ENCODE data around the gene TMEM108. TPM values are rescaled to one million over a fixed set of nuclear protein-coding genes. Genes with fewer than 3 reads are reported as not detected.

TMEM108 gene
- polyA plus RNA-seq, 1 donor (not counting 4 experiments of a cell fraction or from before 2014, with no cell fraction given) = not detected

DNA sequence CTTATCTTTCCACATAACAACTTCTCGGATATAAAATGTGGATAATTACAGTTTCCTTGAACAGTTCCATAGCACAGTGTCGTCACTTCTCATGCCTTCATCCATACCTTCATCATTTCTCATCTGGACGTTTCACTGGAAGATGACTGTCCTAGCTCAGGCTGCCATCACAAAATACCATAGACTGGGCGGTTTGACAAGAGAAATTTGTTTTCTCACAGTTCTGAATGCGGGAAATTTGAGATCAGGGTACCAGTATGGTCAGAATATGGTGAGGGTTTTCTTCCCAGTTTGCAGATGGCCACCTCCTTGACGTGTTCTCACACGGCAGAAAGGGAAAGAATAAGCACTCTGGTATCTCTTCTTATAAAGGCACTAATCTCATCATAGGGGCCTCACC lies 42.8 kb downstream of the TMEM108 start:
- no peak overlapping the region for H3K4me2 ChIP-seq (ENCODE audit: control insufficient read depth, extremely low read depth, insufficient read depth, low read depth, low read length)
- H3K27me3 ChIP-seq (ENCODE audit: control insufficient read depth, extremely low read depth, insufficient read depth, low read length) = no peaks in the 10 kb centered on the region
- no peaks in the 10 kb centered on the region for H3K9me3 ChIP-seq (ENCODE audit: control insufficient read depth, low read depth, low read length)
- dilution Hi-C loops (cut with MboI; ENCODE audit: extremely low pct_ligation_motif_present, low sequenced_read_pairs) = no loop called here
- TF ChIP-seq CTCF (optimal IDR thresholded peaks at IDR 0.05 in 1 of 3, IDR thresholded peaks at IDR 0.05 in 1 of 3, conservative IDR thresholded peaks at IDR 0.05 in 1 of 3; ENCODE audit: extremely low read depth in 1 of 3, insufficient read depth in 2 of 3, low read length in 3 of 3) (no peak), EZH2 (IDR thresholded peaks at IDR 0.05; ENCODE audit: low read length) (no peak)
- no peak overlapping the region for H3K9ac ChIP-seq (ENCODE audit: control insufficient read depth, extremely low read depth, insufficient read depth, low read length)
- H3K27ac ChIP-seq (ENCODE audit: control insufficient read depth, insufficient read depth, low read length) = no peak overlapping the region
- H3K4me3 ChIP-seq (ENCODE audit: control insufficient read depth in 2 of 3, extremely low read depth in 1 of 3, insufficient read depth in 2 of 3, low read depth in 1 of 3, low read length in 3 of 3) = no peak overlapping the region
- H3K79me2 ChIP-seq (ENCODE audit: control insufficient read depth, insufficient read depth, low read length) = no peaks in the 10 kb centered on the region
- FAIRE-seq = no peak
- no peak for DNase-seq (ENCODE audit: low read depth, low spot score)
- H2AFZ ChIP-seq (ENCODE audit: control insufficient read depth, low read length) = no peak overlapping the region
- H3K4me1 ChIP-seq (ENCODE audit: control insufficient read depth, extremely low read depth, insufficient read depth, low read length) = no peaks in the 10 kb centered on the region
- H3K36me3 ChIP-seq (ENCODE audit: control insufficient read depth in 2 of 2, extremely low read depth in 1 of 2, insufficient read depth in 2 of 2, low read length in 2 of 2) = no peaks in the 10 kb centered on the region
- peaks cover 3% of the 10 kb centered on the region for H3K9me1 ChIP-seq (ENCODE audit: control insufficient read depth, extremely low read depth, insufficient read depth, low read length)
- no peaks in the 10 kb centered on the region for H4K20me1 ChIP-seq (ENCODE audit: control insufficient read depth, extremely low read depth, insufficient read depth, low read length)

DNA sequence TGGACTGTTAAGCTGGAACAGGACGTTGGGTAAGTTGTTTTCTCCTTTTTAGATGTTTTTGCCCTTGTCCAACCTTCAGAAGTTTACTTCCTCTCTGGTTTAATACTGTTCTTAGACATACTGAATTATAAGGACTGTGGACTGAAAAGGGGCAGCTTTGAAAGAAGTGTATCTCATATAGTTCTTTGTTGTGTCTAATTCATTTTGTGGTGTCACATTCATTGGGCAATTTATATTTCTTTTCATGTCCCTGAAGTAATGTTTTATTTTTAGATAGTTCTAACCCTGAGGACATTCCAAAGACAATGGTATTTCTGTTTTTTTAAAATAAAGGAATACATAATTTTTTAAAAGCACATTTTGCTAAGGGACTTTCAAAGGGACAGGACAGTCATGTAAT lies 45.2 kb downstream of the TMEM108 start:
- Histone ChIP-seq H3K4me1 (ENCODE audit: control insufficient read depth, extremely low read depth, insufficient read depth, low read length) (no peaks in the 10 kb centered on the region), H3K4me2 (ENCODE audit: control insufficient read depth, extremely low read depth, insufficient read depth, low read depth, low read length) (no peak overlapping the region), H3K9ac (ENCODE audit: control insufficient read depth, extremely low read depth, insufficient read depth, low read length) (no peak overlapping the region), H3K27me3 (ENCODE audit: control insufficient read depth, extremely low read depth, insufficient read depth, low read length) (no peaks in the 10 kb centered on the region), H3K27ac (ENCODE audit: control insufficient read depth, insufficient read depth, low read length) (no peak overlapping the region), H2AFZ (ENCODE audit: control insufficient read depth, low read length) (no peak overlapping the region), H3K9me3 (ENCODE audit: control insufficient read depth, low read depth, low read length) (no peaks in the 10 kb centered on the region), H3K79me2 (ENCODE audit: control insufficient read depth, insufficient read depth, low read length) (no peaks in the 10 kb centered on the region), H3K36me3 (ENCODE audit: control insufficient read depth in 2 of 2, extremely low read depth in 1 of 2, insufficient read depth in 2 of 2, low read length in 2 of 2) (no peaks in the 10 kb centered on the region), H3K9me1 (ENCODE audit: control insufficient read depth, extremely low read depth, insufficient read depth, low read length) (no peaks in the 10 kb centered on the region), H4K20me1 (ENCODE audit: control insufficient read depth, extremely low read depth, insufficient read depth, low read length) (no peaks in the 10 kb centered on the region), H3K4me3 (ENCODE audit: control insufficient read depth in 2 of 3, extremely low read depth in 1 of 3, insufficient read depth in 2 of 3, low read depth in 1 of 3, low read length in 3 of 3) (no peak overlapping the region)
- TF ChIP-seq EZH2 (IDR thresholded peaks at IDR 0.05; ENCODE audit: low read length) (no peak), CTCF (optimal IDR thresholded peaks at IDR 0.05 in 1 of 3, IDR thresholded peaks at IDR 0.05 in 1 of 3, conservative IDR thresholded peaks at IDR 0.05 in 1 of 3; ENCODE audit: extremely low read depth in 1 of 3, insufficient read depth in 2 of 3, low read length in 3 of 3) (no peak)
- FAIRE-seq (no peak), DNase-seq (ENCODE audit: low read depth, low spot score) (no peak)
- dilution Hi-C loops (cut with MboI; ENCODE audit: extremely low pct_ligation_motif_present, low sequenced_read_pairs) = no loop called here

Measured in keratinocyte (primary cell).